NB4 (cell line): ENCODE data around the gene DYRK4.

Source experiments
- MAX ChIP-seq: IDR thresholded peaks from 2 replicates; pipeline ENCODE4 v1.6.1; 2011; ENCODE audit warnings: low read depth, low read length
- TF ChIP-seq, protein P1 (sequence below): IDR thresholded peaks from one replicate; pipeline ENCODE4 v1.5.1; 2012; ENCODE audit warnings: low read depth, low read length

GRCh38 chr12:4572680-4573079 lies 10.7 kb downstream of the DYRK4 start:
- TF ChIP-seq, protein P1, sequence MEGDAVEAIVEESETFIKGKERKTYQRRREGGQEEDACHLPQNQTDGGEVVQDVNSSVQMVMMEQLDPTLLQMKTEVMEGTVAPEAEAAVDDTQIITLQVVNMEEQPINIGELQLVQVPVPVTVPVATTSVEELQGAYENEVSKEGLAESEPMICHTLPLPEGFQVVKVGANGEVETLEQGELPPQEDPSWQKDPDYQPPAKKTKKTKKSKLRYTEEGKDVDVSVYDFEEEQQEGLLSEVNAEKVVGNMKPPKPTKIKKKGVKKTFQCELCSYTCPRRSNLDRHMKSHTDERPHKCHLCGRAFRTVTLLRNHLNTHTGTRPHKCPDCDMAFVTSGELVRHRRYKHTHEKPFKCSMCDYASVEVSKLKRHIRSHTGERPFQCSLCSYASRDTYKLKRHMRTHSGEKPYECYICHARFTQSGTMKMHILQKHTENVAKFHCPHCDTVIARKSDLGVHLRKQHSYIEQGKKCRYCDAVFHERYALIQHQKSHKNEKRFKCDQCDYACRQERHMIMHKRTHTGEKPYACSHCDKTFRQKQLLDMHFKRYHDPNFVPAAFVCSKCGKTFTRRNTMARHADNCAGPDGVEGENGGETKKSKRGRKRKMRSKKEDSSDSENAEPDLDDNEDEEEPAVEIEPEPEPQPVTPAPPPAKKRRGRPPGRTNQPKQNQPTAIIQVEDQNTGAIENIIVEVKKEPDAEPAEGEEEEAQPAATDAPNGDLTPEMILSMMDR = no peak
- no peak for TF ChIP-seq MAX
